ENCODE measurements around the gene KIF26A. TPM values are rescaled to one million over a fixed set of nuclear protein-coding genes. Genes with fewer than 3 reads are reported as not detected.

Gene KIF26A
- total RNA-seq, 4 donors from 2014 or later: 3.3 to 6.2 (median 4.9) TPM

GRCh38 chr14:104175041-104175440, 36.7 kb downstream of the KIF26A start:
- DNase-seq: no peak
- Histone ChIP-seq H3K27ac (no peak overlapping the region), H3K36me3 (no peaks in the 10 kb centered on the region), H3K4me3 (replicated peaks in 1 of 3) (no peak overlapping the region), H3K4me1 (no peaks in the 10 kb centered on the region), H3K9me3 (no peaks in the 10 kb centered on the region), H3K27me3 (no peaks in the 10 kb centered on the region)
- 95 to 97% methylated on average over 25 to 28 of the region's 35 CpGs for WGBS, 2 donors
- TF ChIP-seq POLR2A (IDR thresholded peaks at IDR 0.05) (no peak), CTCF (IDR thresholded peaks at IDR 0.05) (no peak)
- intact Hi-C loops (cut with DNase I): no loop called here

GRCh38 chr14:104175811-104176210, 37.4 kb downstream of the KIF26A start:
- TF ChIP-seq POLR2A (IDR thresholded peaks at IDR 0.05) (no peak), CTCF (IDR thresholded peaks at IDR 0.05) (no peak)
- Histone ChIP-seq H3K27me3 (no peaks in the 10 kb centered on the region), H3K36me3 (no peaks in the 10 kb centered on the region), H3K4me3 (replicated peaks in 1 of 3) (no peak overlapping the region), H3K9me3 (no peaks in the 10 kb centered on the region), H3K4me1 (no peaks in the 10 kb centered on the region), H3K27ac (no peak overlapping the region)
- DNase-seq: no peak
- intact Hi-C loops (cut with DNase I): no loop called here
- WGBS, 2 donors: no CpG with 5 or more reads among the region's 26 CpGs

GRCh38 chr14:104176611-104177010, 38.2 kb downstream of the KIF26A start:
- Histone ChIP-seq H3K4me3 (replicated peaks in 1 of 3) (no peak overlapping the region), H3K9me3 (no peaks in the 10 kb centered on the region), H3K27ac (no peak overlapping the region), H3K36me3 (no peaks in the 10 kb centered on the region), H3K27me3 (no peaks in the 10 kb centered on the region), H3K4me1 (no peaks in the 10 kb centered on the region)
- intact Hi-C loops (cut with DNase I): no loop called here
- TF ChIP-seq CTCF (IDR thresholded peaks at IDR 0.05) (no peak), POLR2A (IDR thresholded peaks at IDR 0.05) (no peak)
- 92 to 94% methylated on average over 6 to 7 of the region's 25 CpGs for WGBS, 2 donors
- DNase-seq: no peak

- Histone ChIP-seq H3K9me3 (no peaks in the 10 kb centered on the region), H3K27me3 (no peaks in the 10 kb centered on the region), H3K36me3 (no peaks in the 10 kb centered on the region), H3K4me3 (replicated peaks in 1 of 3) (no peak overlapping the region), H3K4me1 (no peaks in the 10 kb centered on the region), H3K27ac (no peak overlapping the region)
- DNase-seq: no peak
- TF ChIP-seq POLR2A (IDR thresholded peaks at IDR 0.05): no peak
- no peak for TF ChIP-seq CTCF (IDR thresholded peaks at IDR 0.05)
- intact Hi-C loops (cut with DNase I): no loop called here
- 98 to 100% methylated on average over 6 to 13 of the region's 38 CpGs for WGBS, 2 donors
Observed at GRCh38 chr14:104177411-104177810, 39.0 kb downstream of the KIF26A start.

GRCh38 chr14:104178279-104178678, 39.9 kb downstream of the KIF26A start:
- WGBS, 2 donors: no CpG with 5 or more reads among the region's 23 CpGs
- H3K4me1 ChIP-seq: no peaks in the 10 kb centered on the region
- DNase-seq: no peak
- TF ChIP-seq POLR2A (IDR thresholded peaks at IDR 0.05): no peak
- H3K27me3 ChIP-seq: no peaks in the 10 kb centered on the region
- H3K36me3 ChIP-seq: no peaks in the 10 kb centered on the region
- intact Hi-C loops (cut with DNase I): no loop called here
- H3K9me3 ChIP-seq: no peaks in the 10 kb centered on the region
- no peak overlapping the region for H3K4me3 ChIP-seq (replicated peaks in 1 of 3)
- H3K27ac ChIP-seq: no peak overlapping the region

- DNase-seq: peak in 1 of 2 donors; percentile 33
- TF ChIP-seq CTCF (IDR thresholded peaks at IDR 0.05) (no peak), POLR2A (IDR thresholded peaks at IDR 0.05) (no peak)
- no peaks in the 10 kb centered on the region for H3K9me3 ChIP-seq
- WGBS, 2 donors: 41 to 65% methylated on average over 2 to 10 of the region's 21 CpGs
- intact Hi-C loops (cut with DNase I): no loop called here
- peaks cover 0 to 3% of the 10 kb centered on the region in 2 donors for H3K4me1 ChIP-seq
- H3K36me3 ChIP-seq: no peaks in the 10 kb centered on the region
- no peak overlapping the region for H3K4me3 ChIP-seq (replicated peaks in 1 of 3)
- no peaks in the 10 kb centered on the region for H3K27me3 ChIP-seq
- no peak overlapping the region for H3K27ac ChIP-seq
Observed at GRCh38 chr14:104179126-104179525, 40.7 kb downstream of the KIF26A start.
